ENCODE measurements around the gene KRT6C. TPM values are rescaled to one million over a fixed set of nuclear protein-coding genes. Genes with fewer than 3 reads are reported as not detected.

KRT6C gene
- total and polyA plus RNA-seq, 2 experiments from 2014 or later = not detected

- TF ChIP-seq CTCF (conservative IDR thresholded peaks at IDR 0.05; ENCODE audit: low read depth in 2 of 2) = no peak
- no peak for TF ChIP-seq ZNF462 (CRISPR knock-in tag; IDR thresholded peaks at IDR 0.05)
- TF ChIP-seq JUNB (IDR thresholded peaks at IDR 0.05; ENCODE audit: unreplicated experiment) = no peak
- TF ChIP-seq EZH2phosphoT487 (IDR thresholded peaks at IDR 0.05; ENCODE audit: unreplicated experiment) = no peak
- no peak for TF ChIP-seq ZNF331 (CRISPR knock-in tag; IDR thresholded peaks at IDR 0.05; ENCODE audit: low read depth)
These were observed 43.6 kb upstream of the KRT6C start (continued) for GRCh38 chr12:52517005-52517835.

Measured in GM23338 (cell line).